Measurements from ENCODE around the gene MRPL51. TPM values are rescaled to one million over a fixed set of nuclear protein-coding genes. Genes with fewer than 3 reads are reported as not detected.

MRPL51 gene
- total and polyA plus RNA-seq, 8 donors, result 129 to 170 (median 141) TPM

DNA sequence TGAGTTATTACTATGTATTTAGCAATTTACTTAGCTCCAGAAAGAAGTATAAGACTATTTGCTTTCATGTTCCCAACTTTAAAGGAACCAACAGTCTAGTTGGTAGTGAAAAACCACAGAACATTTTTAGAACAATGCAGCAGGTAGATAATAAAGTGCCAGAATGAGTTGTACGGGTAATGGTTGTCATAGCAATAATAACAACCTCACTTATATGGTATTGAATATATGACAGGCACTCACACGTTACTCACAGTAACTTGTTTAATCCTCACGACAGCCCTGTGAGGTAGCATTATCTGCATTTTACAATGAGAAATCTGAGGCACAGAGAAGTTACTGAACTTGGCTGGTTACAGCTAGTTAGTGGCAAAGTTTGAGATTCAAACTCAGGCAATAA lies 30.6 kb upstream of the MRPL51 start:
- DNase-seq, result no peak
- intact Hi-C loops (cut with DNase I), result no loop called here
- TF ChIP-seq, protein P1, sequence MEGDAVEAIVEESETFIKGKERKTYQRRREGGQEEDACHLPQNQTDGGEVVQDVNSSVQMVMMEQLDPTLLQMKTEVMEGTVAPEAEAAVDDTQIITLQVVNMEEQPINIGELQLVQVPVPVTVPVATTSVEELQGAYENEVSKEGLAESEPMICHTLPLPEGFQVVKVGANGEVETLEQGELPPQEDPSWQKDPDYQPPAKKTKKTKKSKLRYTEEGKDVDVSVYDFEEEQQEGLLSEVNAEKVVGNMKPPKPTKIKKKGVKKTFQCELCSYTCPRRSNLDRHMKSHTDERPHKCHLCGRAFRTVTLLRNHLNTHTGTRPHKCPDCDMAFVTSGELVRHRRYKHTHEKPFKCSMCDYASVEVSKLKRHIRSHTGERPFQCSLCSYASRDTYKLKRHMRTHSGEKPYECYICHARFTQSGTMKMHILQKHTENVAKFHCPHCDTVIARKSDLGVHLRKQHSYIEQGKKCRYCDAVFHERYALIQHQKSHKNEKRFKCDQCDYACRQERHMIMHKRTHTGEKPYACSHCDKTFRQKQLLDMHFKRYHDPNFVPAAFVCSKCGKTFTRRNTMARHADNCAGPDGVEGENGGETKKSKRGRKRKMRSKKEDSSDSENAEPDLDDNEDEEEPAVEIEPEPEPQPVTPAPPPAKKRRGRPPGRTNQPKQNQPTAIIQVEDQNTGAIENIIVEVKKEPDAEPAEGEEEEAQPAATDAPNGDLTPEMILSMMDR (IDR thresholded peaks at IDR 0.05), result no peak
- H3K4me3 ChIP-seq, result no peak overlapping the region
- H3K27ac ChIP-seq, result no peak overlapping the region
- ATAC-seq, result no peak
- no peaks in the 10 kb centered on the region for H3K9me3 ChIP-seq
- H3K4me1 ChIP-seq, result no peaks in the 10 kb centered on the region
- H3K36me3 ChIP-seq, result peaks cover 2 to 98% of the 10 kb centered on the region in 2 donors
- H3K27me3 ChIP-seq, result no peaks in the 10 kb centered on the region

DNA sequence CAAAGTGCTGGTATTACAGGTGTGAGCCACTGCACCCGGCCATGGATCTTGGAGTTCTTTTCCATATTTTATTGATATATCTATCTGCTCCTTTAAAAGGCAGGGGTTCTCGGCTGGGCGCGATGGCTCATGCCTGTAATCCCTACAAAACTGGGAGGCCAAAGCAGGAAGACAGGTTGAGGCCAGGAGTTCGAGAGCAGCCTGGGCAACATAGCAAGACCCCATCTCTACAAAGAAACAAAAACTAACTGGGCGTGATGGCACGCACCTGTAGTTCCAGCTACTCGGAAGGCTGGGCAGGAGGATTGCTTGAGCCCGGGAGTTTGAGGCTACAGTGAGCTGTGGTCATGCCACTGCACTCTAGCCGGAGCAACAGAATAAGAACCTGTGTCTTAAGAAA lies 29.1 kb upstream of the MRPL51 start:
- Histone ChIP-seq H3K4me1 (no peaks in the 10 kb centered on the region), H3K9me3 (no peaks in the 10 kb centered on the region), H3K36me3 (peaks cover 2 to 97% of the 10 kb centered on the region in 2 donors), H3K27me3 (no peaks in the 10 kb centered on the region), H3K4me3 (no peak overlapping the region), H3K27ac (no peak overlapping the region)
- intact Hi-C loops (cut with DNase I), result no loop called here
- TF ChIP-seq, protein P1 (IDR thresholded peaks at IDR 0.05), result no peak
- ATAC-seq (no peak), DNase-seq (no peak)

DNA sequence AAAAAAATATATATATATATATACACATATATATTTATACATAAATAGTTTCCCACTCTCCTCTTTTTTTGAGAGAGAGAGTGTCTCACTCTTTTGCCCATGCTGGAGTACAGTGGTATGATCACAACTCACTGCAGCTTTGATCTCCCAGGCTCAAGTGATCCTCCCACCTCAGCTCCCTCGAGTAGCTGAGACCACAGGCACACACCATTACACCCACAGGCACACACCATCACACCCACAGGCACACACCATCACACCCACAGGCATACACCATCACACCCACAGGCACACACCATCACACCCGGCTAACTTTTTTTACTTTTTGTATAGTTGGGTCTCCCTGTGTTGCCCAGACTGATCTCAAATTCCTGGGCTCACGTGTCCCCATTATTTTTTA lies 27.1 kb upstream of the MRPL51 start:
- no peaks in the 10 kb centered on the region for H3K4me1 ChIP-seq
- no peak overlapping the region for H3K27ac ChIP-seq
- intact Hi-C loops (cut with DNase I), result no loop called here
- H3K9me3 ChIP-seq, result no peaks in the 10 kb centered on the region
- no peak for DNase-seq
- H3K27me3 ChIP-seq, result no peaks in the 10 kb centered on the region
- H3K36me3 ChIP-seq, result peaks cover 2 to 97% of the 10 kb centered on the region in 2 donors
- TF ChIP-seq, protein P1 (IDR thresholded peaks at IDR 0.05), result no peak
- ATAC-seq, result no peak
- H3K4me3 ChIP-seq, result no peak overlapping the region

DNA sequence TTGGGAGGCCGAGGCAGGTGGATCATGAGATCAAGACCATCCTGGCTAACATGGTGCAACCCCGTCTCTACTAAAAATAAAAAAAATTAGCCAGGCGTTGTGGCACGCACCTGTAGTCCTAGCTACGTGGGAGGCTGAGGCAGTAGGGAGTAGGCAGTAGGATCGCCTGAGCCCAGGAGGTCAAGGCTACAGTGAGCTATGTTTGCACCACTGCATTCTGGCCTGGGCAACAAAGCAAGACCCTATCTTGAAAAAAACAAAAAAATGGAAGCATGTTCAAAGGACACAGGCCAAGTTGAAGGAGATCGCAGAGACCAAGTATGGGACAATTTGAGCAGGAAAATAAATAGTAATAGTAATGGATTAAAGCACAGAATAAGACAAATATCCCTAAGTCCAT lies 15.0 kb upstream of the MRPL51 start:
- TF ChIP-seq, protein P1 (IDR thresholded peaks at IDR 0.05), result no peak
- no peaks in the 10 kb centered on the region for H3K9me3 ChIP-seq
- intact Hi-C loops (cut with DNase I), result no loop called here
- no peaks in the 10 kb centered on the region for H3K4me1 ChIP-seq
- peaks cover 0 to 62% of the 10 kb centered on the region in 2 donors for H3K36me3 ChIP-seq
- H3K4me3 ChIP-seq, result no peak overlapping the region
- ATAC-seq (no peak), DNase-seq (no peak)
- H3K27me3 ChIP-seq, result no peaks in the 10 kb centered on the region
- no peak overlapping the region for H3K27ac ChIP-seq

DNA sequence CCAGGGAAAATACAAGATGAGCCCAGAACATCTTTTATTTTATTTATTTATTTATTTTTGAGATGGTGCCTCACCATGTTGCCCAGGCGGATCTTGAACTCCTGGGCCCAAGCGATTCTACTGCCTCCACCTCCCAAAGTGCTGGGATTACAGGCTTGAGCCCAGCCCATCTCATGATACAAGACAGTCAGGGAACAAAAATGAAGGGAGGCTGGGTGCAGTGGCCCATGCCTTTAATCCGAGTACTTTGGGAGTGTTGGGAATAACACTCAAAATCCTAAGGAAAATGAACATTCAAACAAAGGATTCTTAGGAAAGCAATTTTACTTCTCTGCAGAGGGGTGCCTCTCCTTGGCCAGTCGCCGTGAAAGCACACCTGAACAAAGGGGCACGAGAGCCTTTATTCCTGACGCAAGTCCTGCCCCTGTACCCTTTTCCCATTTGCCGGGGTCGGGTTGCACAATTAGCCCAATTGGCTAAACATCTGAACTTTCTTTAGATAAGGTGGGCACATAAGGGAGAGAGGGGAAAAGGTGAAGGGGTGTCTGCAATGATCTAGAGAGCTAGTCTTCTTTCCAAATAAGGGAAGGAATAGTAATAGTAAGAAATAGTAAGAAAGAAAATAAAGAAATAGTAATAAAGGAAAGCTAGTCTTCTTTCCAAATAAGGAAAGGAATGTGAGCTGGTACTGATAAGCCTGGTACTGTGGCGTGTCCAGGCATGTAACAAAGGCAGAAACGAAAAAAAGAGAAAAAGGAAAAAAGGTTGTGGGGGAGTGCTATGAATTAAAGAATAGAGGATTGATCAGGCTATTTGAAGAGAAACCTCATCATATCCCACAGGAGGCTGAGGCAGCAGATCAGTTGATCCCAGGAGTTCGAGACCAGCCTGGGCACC lies 14.3 kb upstream of the MRPL51 start:
- Histone ChIP-seq H3K27ac (no peak overlapping the region), H3K36me3 (peaks cover 0 to 55% of the 10 kb centered on the region in 2 donors), H3K9me3 (no peaks in the 10 kb centered on the region), H3K4me3 (no peak overlapping the region), H3K27me3 (no peaks in the 10 kb centered on the region), H3K4me1 (no peaks in the 10 kb centered on the region)
- TF ChIP-seq, protein P1 (IDR thresholded peaks at IDR 0.05), result no peak
- DNase-seq (no peak), ATAC-seq (no peak)
- intact Hi-C loops (cut with DNase I), result no loop called here

Measured in left lung (tissue), 10 donors.